ENCODE measurements around the gene PLA2G2E.
"Not testable (repeated sequence)": the region's sequence is repeated elsewhere in the genome, so short reads cannot be mapped to it uniquely, and the experiment has no call there.

PLA2G2E gene

DNA sequence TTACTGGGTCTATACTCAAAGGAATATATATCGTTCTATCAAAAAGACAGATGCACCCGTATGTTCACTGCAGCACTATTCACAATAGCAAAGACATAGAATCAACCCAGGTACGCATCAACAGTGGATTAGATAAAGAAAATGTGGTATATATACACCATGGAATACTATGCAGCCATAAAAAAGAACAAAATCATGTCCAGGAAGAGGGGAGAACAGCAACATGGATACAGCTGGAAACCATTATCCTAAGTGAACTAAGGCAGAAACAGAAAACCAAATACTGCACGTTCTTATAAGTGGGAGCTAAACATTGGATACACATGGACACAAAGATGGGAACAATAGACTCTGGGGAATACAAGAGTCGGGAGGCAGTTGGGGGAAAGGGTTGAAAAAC, 42.6 kb downstream of the PLA2G2E start:
- not testable (repeated sequence) for DNase-seq

DNA sequence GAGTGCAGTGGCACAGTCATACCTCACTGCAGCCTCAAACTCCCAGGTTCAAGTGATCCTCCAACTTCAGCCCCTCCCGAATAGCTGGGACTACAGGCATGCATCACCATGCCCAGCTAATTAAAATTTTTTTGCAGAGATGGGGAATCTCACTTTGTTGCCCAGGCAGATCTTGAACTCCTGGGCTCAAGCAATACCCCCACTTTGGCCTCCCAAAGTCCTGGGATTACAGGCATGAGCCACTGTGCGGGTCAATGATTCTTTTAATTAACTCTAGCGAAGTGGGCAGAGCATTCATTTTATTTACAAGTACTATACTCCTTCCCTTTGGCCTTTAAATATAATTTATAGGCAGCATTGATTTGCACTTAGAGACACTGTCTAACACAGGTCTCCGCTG, 43.8 kb downstream of the PLA2G2E start:
- no peak for DNase-seq

DNA sequence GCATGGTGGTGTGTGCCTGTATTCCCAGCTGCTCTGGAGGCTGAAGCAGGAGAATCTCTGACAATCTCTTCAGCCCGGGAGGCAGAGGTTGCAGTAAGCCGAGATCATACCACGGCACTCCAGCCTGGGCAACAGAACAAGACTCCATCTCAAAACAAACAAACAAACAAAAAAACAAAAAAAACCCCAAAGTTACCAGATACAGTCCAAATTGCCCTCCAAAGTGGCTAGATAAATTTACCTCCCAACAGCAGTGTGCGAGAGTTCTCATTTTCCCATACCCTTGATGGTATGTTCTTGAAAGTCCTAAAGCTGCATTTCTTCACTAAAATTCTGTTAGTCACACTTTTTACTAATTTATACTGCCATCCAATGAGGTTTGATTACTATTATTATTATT, 44.2 kb downstream of the PLA2G2E start:
- no peak for DNase-seq

DNA sequence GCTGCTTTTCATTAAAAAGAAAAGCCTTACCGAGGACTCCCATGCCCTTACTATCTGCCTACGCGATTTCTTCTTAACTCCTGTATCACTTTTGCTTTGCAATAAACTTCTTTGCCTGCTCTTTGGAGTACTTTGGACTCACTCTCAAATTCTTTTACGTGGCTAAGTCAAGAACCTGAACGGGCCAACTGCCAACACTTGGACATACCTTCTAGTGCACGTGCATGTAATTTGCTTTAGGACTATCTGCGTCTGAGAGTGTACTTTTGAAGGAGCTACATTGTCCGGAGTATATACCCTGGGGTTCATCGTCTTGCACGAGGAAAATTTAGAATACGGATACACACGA, 44.8 kb downstream of the PLA2G2E start:
- no peak for DNase-seq

DNA sequence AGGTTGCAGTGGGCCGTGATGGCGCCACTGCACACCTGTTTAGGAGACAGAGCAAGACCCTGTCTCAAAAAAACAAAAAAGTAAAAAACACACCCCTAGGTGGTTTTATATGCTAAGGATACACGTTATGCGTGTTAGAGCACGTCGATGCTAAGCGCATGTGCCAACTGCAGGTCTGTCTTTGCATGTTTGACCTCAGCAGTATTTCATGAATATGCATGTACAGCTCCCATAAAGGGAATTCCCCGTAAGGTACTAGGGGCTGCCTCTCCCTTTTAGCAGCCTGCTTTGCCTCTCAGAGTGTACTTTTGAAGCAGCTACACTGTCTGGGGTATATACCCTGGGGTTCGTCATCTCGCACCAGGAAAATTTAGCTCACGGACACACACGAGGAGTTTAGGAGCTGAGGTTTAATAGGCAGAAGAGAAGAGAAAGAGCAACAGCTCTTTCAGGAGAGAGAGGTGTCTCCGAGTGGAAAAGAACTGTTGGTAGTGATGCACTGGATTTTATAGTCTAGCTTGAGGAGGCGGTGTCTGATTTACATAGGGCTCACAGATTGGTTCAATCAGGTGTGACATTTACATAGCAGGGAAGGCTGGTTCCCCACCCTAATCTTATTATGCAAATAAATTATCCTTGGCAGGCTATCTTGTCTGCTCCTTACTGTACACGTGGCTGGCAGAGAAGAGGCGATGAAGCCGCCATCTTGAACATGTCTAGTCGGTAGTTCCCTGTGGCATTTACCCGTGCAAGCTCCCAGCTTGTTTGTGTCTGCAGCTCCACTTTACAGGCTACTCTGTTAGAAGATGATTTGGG, 45.4 kb downstream of the PLA2G2E start:
- no peak for DNase-seq

DNA sequence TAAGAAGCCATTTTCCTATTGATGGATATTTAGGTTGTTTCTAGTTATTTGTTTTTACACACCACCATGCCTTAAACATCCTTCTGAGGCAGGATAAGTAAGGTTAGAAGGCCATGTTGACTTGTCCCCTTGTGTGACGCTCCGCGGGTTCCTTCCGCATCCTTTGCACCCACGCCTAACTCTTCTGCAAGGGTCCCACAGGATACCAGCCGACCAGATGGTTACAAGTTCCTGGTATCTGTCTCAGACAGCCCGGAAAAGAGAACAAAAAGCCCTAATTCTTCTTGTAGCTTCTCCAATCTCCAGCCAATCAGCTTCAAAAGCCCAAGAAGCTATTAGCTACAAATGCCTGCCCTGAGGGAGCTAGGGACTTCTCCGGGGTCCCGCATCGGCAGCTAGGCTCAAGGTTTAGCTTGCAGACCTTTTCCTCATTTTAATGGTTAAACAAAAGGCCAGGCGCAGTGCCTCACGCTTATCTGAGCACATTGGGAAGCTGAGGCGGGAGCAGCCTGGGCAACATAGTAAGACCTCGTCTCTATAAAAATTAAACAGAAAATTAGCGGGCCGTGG, 46.2 kb downstream of the PLA2G2E start:
- DNase-seq: no peak

DNA sequence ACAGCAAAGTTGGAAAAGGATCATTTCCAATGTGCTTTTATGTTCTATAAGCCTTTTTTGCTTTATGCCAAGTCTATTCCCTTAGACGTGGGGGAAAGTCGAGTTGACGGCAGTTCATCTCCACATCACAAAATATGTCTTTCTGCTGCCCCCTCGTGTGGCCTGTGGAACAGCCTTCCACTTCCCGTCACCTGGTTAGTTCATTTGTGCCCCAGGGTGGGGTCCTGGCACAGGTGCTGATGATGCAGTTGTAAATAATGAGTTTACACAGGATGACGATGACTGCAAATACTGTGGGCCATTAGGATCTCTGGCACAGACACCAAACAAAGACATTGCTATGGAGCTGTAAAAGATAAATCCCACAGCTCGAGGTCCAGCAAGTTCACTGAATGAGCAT, 51.2 kb downstream of the PLA2G2E start:
- no peak for DNase-seq

Measured in activated naive CD4-positive, alpha-beta T cell treated with anti-CD3 and anti-CD28 coated beads, Interleukin-2, amount 50 U/mL, for 16 hours (primary cell).